GM13976 (cell line): ENCODE results near the gene CDK7.
"Not testable (repeated sequence)": the region's sequence is repeated elsewhere in the genome, so short reads cannot be mapped to it uniquely, and the experiment has no call there.

ENCODE experiments used
- DNase-seq: peaks from one replicate; pipeline ENCODE4 v3.0.0; 2012; ENCODE audit warnings: low spot score
- CTCF ChIP-seq: IDR thresholded peaks from 2 replicates; pipeline ENCODE4 v1.5.1; 2012; ENCODE audit warnings: borderline replicate concordance, mild to moderate bottlenecking; ENCODE audit not compliant: insufficient read depth; ENCODE audit errors: extremely low read depth, missing control alignments, control extremely low read depth
- in situ Hi-C: fragments of 300-500 bp; cut with MboI; formaldehyde crosslinking; loops from one replicate; pipeline ENCODE4 v1.12.0; 2022; ENCODE audit warnings: low sequenced_read_pairs, mixed read lengths, inconsistent platforms; ENCODE audit not compliant: unreplicated experiment

The CDK7 gene

GRCh38 chr5:69219939-69220338, 14.7 kb upstream of the CDK7 start:
- no peak for TF ChIP-seq CTCF
- in situ Hi-C loops, result no loop called here

GRCh38 chr5:69220371-69220770, 14.3 kb upstream of the CDK7 start:
- in situ Hi-C loops, DNase-seq: not testable (repeated sequence)

More at GRCh38 chr5:69219939-69220338, 14.7 kb upstream of the CDK7 start:
- no peak for DNase-seq

- in situ Hi-C loops, DNase-seq: not testable (repeated sequence)
Measured at GRCh38 chr5:69220833-69221232, 13.9 kb upstream of the CDK7 start.

DNA sequence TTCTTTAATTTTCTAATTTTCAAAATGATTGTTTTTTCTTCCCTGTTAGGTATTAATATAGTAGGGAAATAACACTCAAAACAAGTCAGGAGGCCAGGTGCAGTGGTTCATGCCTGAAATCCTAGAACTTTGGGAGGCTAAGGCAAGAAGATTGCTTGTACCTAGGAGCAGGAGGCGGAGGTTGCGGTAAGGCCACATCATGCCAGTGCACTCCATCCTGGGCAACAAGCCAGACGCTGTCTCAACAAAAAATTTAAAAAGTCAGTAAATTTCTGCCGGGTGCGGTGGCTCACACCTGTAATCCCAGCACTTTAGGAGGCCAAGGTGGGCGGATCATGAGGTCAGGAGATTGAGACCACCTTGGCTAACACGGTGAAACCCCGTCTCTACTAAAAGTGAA, 10.2 kb upstream of the CDK7 start:
- no peak for TF ChIP-seq CTCF
- in situ Hi-C loops, result no loop called here
- no peak for DNase-seq

DNA sequence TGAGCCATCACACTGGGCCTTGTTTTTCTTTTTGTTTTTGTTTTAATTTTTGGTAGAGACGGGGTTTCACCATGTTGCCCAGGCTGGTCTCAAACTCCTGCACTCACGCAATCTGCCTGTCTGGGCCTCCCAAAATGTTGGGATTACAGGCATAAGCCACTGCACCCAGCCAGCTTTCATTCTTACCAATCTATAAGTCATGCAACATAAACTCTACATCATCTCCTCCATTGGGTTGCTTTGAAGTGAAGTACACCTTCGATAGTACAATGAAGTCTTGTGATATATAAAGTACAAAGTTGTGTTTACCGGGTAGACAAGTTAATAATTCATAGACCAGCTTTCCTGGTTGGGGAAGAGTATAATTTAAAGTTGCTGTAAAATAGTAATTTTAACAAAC, 8.8 kb upstream of the CDK7 start:
- in situ Hi-C loops, result no loop called here
- TF ChIP-seq CTCF, result no peak
- no peak for DNase-seq

DNA sequence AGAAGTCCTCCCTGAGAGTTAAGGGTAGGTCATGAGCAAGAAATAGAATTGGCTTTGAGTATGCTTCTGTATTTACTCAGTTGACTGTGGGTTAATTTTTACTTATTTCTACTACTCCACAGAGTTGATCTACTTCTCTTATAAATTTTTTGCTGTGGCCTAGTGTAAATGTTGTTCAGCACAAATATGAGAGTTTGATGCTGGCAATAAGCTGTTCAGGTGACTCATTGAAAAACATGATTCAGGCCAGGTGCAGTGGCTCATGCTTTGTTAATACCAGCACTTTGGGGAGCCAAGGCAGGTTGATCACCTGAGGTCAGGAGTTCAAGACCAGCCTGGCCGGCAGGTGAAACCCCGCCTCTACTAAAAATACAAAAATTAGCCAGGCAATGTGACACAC, 4.5 kb upstream of the CDK7 start:
- no peak for TF ChIP-seq CTCF

DNA sequence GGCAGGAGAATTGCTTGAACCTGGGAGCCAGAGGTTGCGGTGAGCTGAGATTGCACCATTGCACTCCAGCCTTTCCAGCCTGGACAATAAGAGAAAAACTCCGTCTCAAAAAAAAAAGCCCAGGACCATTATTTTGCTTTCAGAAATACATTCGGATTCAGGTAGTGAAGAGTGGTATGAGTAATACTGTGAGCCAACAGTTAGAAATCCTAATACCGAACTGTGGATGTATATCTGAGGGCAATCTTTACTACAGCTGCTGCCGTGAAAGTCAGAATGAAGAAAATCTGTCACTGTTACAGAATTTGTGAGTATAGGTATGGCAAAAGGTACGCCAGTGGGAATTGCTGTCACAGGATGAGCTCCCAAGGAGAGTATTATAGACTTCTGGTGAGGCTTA, 3.4 kb upstream of the CDK7 start:
- no peak for DNase-seq
- in situ Hi-C loops, result no loop called here
- no peak for TF ChIP-seq CTCF

More for the DNA sequence above, 4.5 kb upstream of the CDK7 start:
- no peak for DNase-seq
- in situ Hi-C loops, result no loop called here

GRCh38 chr5:69231851-69232250, 2.8 kb upstream of the CDK7 start:
- DNase-seq, result no peak
- in situ Hi-C loops, result no loop called here
- no peak for TF ChIP-seq CTCF

GRCh38 chr5:69236733-69237132, 2.0 kb downstream of the CDK7 start:
- in situ Hi-C loops, DNase-seq: not testable (repeated sequence)
